ENCODE measurements around the gene ALOX15. TPM values are rescaled to one million over a fixed set of nuclear protein-coding genes. Genes with fewer than 3 reads are reported as not detected.

Gene ALOX15
- total RNA-seq, 1 experiment from 2014 or later = 1.8 TPM

GRCh38 chr17:4667166-4667565 lies 25.7 kb upstream of the ALOX15 start:
- Histone ChIP-seq H4K20me1 (ENCODE audit: insufficient read depth) (no peaks in the 10 kb centered on the region), H3K4me2 (no peak overlapping the region), H3K79me2 (ENCODE audit: low read depth) (no peaks in the 10 kb centered on the region), H3K27ac (no peak overlapping the region), H3K36me3 (ENCODE audit: low read depth) (no peaks in the 10 kb centered on the region; the same call in 1 of the 2 replicates), H3K9me3 (ENCODE audit: insufficient read depth, low read depth) (no peaks in the 10 kb centered on the region), H3K4me3 (no peak overlapping the region), H3K9me2 (ENCODE audit: insufficient read depth) (no peaks in the 10 kb centered on the region), H3F3A (ENCODE audit: insufficient read depth, low read depth) (peaks cover 25% of the 10 kb centered on the region), H3K27me3 (ENCODE audit: insufficient read depth, low read depth) (peaks cover 22% of the 10 kb centered on the region; the same call in 1 of the 2 replicates), H2AFZ (no peak overlapping the region), H3K4me1 (replicated peaks; ENCODE audit: insufficient read depth) (no peaks in the 10 kb centered on the region)
- no peak for DNase-seq
- TF ChIP-seq EZH2 (IDR thresholded peaks at IDR 0.05; ENCODE audit: low read depth) = no peak
- no peak for TF ChIP-seq CTCF (conservative IDR thresholded peaks at IDR 0.05)
- intact Hi-C loops (cut with micrococcal nuclease; ENCODE audit: unreplicated experiment) = no loop called here
- no TSS peak for BruUV-seq (replicated peaks)
- CTCF ChIA-PET = interaction anchor here (0.6 to 1.0 kb wide), 2 partner anchors 16 to 51 kb away, joined by 3 to 12 read pairs; no protein-coding TSS in a partner anchor
- POLR2A ChIA-PET (ENCODE audit: unreplicated experiment) = interaction anchor here (0.6 kb wide), 1 partner anchor 404 kb away, joined by 3 read pairs; no protein-coding TSS in a partner anchor

DNA sequence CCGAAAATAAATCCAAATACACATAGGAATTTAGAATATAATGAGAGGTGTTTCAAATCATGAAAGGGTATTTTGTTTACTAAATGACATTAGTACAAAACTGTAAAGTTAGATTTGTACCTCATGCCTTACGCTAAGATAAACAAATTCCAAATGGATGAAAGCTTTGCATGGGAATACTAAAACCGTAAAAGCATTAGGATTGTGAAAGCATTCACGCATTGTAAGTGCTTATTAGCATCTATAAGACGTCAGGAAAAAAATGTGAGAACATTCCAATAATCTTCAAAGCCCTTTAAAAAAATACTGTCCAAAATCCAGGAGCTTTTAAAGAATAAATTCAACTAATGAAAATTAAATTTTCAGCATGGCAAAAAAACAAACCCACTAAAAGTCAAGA lies 24.8 kb upstream of the ALOX15 start:
- H3K9me2 ChIP-seq (ENCODE audit: insufficient read depth) = no peaks in the 10 kb centered on the region
- POLR2A ChIA-PET (ENCODE audit: unreplicated experiment) = interaction anchor here (0.5 to 0.6 kb wide), 2 partner anchors 263 to 322 kb away, joined by 3 to 6 read pairs; no protein-coding TSS in a partner anchor
- BruUV-seq (replicated peaks) = no TSS peak

GRCh38 chr17:4665027-4665426 lies 23.5 kb upstream of the ALOX15 start:
- H2AFZ ChIP-seq = no peak overlapping the region
- no peaks in the 10 kb centered on the region for H3K9me3 ChIP-seq (ENCODE audit: insufficient read depth, low read depth)
- H4K20me1 ChIP-seq (ENCODE audit: insufficient read depth) = no peaks in the 10 kb centered on the region
- no peak for DNase-seq
- no peak overlapping the region for H3K4me2 ChIP-seq
- no peak overlapping the region for H3K27ac ChIP-seq
- H3K4me1 ChIP-seq (replicated peaks; ENCODE audit: insufficient read depth) = no peaks in the 10 kb centered on the region
- no peaks in the 10 kb centered on the region for H3K36me3 ChIP-seq (ENCODE audit: low read depth)
- CTCF ChIA-PET = interaction anchor here (0.5 kb wide), 1 partner anchor 432 kb away, joined by 3 read pairs; no protein-coding TSS in a partner anchor
- peaks cover 10% of the 10 kb centered on the region for H3F3A ChIP-seq (ENCODE audit: insufficient read depth, low read depth)
- intact Hi-C loops (cut with micrococcal nuclease; ENCODE audit: unreplicated experiment) = no loop called here
- POLR2A ChIA-PET (ENCODE audit: unreplicated experiment) = no interaction called here
- TF ChIP-seq EZH2 (IDR thresholded peaks at IDR 0.05; ENCODE audit: low read depth) = no peak
- no peak for TF ChIP-seq CTCF (conservative IDR thresholded peaks at IDR 0.05)
- H3K27me3 ChIP-seq (ENCODE audit: insufficient read depth, low read depth) = peaks cover 22% of the 10 kb centered on the region; the same call in 1 of the 2 replicates
- no TSS peak for BruUV-seq (replicated peaks)
- H3K79me2 ChIP-seq (ENCODE audit: low read depth) = no peaks in the 10 kb centered on the region
- H3K4me3 ChIP-seq = no peak overlapping the region
- no peaks in the 10 kb centered on the region for H3K9me2 ChIP-seq (ENCODE audit: insufficient read depth)

More for the DNA sequence above, 24.8 kb upstream of the ALOX15 start:
- no peaks in the 10 kb centered on the region for H4K20me1 ChIP-seq (ENCODE audit: insufficient read depth)
- no peak overlapping the region for H3K4me2 ChIP-seq
- H3F3A ChIP-seq (ENCODE audit: insufficient read depth, low read depth) = peaks cover 20% of the 10 kb centered on the region
- H3K27me3 ChIP-seq (ENCODE audit: insufficient read depth, low read depth) = peaks cover 22% of the 10 kb centered on the region; the same call in 1 of the 2 replicates
- TF ChIP-seq EZH2 (IDR thresholded peaks at IDR 0.05; ENCODE audit: low read depth) (no peak), CTCF (conservative IDR thresholded peaks at IDR 0.05) (no peak)
- no peak for DNase-seq
- intact Hi-C loops (cut with micrococcal nuclease; ENCODE audit: unreplicated experiment) = no loop called here
- H3K27ac ChIP-seq = no peak overlapping the region
- CTCF ChIA-PET = interaction anchor here (0.6 kb wide), 1 partner anchor 190 kb away, joined by 4 read pairs; no protein-coding TSS in a partner anchor
- H3K4me1 ChIP-seq (replicated peaks; ENCODE audit: insufficient read depth) = no peaks in the 10 kb centered on the region
- no peak overlapping the region for H2AFZ ChIP-seq
- no peak overlapping the region for H3K4me3 ChIP-seq
- no peaks in the 10 kb centered on the region for H3K79me2 ChIP-seq (ENCODE audit: low read depth)
- H3K36me3 ChIP-seq (ENCODE audit: low read depth) = no peaks in the 10 kb centered on the region
- H3K9me3 ChIP-seq (ENCODE audit: insufficient read depth, low read depth) = no peaks in the 10 kb centered on the region

Data from PC-9 (cell line).